ENCODE data around the gene FER.
A peak's percentile ranks its signal among the peaks of the same experiment; 100 is the strongest.
"Not testable (repeated sequence)": the region's sequence is repeated elsewhere in the genome, so short reads cannot be mapped to it uniquely, and the experiment has no call there.

FER gene

GRCh38 chr5:108753877-108754276 is 6.2 kb downstream of the FER start:
- in situ Hi-C loops (cut with HindIII; ENCODE audit: low sequenced_read_pairs), result no loop called here
- TF ChIP-seq, protein P1, sequence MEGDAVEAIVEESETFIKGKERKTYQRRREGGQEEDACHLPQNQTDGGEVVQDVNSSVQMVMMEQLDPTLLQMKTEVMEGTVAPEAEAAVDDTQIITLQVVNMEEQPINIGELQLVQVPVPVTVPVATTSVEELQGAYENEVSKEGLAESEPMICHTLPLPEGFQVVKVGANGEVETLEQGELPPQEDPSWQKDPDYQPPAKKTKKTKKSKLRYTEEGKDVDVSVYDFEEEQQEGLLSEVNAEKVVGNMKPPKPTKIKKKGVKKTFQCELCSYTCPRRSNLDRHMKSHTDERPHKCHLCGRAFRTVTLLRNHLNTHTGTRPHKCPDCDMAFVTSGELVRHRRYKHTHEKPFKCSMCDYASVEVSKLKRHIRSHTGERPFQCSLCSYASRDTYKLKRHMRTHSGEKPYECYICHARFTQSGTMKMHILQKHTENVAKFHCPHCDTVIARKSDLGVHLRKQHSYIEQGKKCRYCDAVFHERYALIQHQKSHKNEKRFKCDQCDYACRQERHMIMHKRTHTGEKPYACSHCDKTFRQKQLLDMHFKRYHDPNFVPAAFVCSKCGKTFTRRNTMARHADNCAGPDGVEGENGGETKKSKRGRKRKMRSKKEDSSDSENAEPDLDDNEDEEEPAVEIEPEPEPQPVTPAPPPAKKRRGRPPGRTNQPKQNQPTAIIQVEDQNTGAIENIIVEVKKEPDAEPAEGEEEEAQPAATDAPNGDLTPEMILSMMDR (IDR thresholded peaks at IDR 0.05; ENCODE audit: low read depth, low read length), result no peak
- DNase-seq (ENCODE audit: low read depth, low spot score), result peak; percentile 55
- H3K4me3 ChIP-seq (ENCODE audit: low read depth, low read length), result no peak overlapping the region

DNA sequence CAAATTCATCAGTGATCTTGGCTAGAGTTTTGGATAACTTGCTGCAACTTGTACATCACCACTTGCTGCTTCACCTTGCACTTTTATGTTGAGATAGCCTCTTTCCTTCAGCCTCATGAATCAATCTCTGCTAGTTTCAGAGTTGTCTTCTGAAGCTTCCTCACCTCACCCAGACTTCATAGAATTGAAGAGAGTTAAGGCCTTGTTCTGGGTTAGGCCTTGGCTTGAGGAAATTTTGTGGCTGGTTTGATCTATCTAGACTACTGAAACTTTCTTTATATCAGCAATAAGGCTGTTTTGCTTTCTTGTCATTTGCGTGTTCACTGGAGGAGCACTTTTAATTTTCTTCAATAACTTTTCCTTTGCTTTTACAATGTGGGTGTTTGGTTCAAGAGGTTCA is 12.8 kb downstream of the FER start:
- TF ChIP-seq, protein P1 (IDR thresholded peaks at IDR 0.05; ENCODE audit: low read depth, low read length), result no peak
- H3K4me3 ChIP-seq (ENCODE audit: low read depth, low read length), result no peak overlapping the region
- in situ Hi-C loops (cut with HindIII; ENCODE audit: low sequenced_read_pairs), result no loop called here
- no peak for DNase-seq (ENCODE audit: low read depth, low spot score)

- no peak for DNase-seq (ENCODE audit: low read depth, low spot score)
- TF ChIP-seq, protein P1 (IDR thresholded peaks at IDR 0.05; ENCODE audit: low read depth, low read length), result no peak
- no peak overlapping the region for H3K4me3 ChIP-seq (ENCODE audit: low read depth, low read length)
- in situ Hi-C loops (cut with HindIII; ENCODE audit: low sequenced_read_pairs), result no loop called here
Measured at GRCh38 chr5:108762660-108763059, 15.0 kb downstream of the FER start.

- TF ChIP-seq, protein P1 (IDR thresholded peaks at IDR 0.05; ENCODE audit: low read depth, low read length), result no peak
- in situ Hi-C loops (cut with HindIII; ENCODE audit: low sequenced_read_pairs), result no loop called here
- no peak for DNase-seq (ENCODE audit: low read depth, low spot score)
- no peak overlapping the region for H3K4me3 ChIP-seq (ENCODE audit: low read depth, low read length)
Measured at GRCh38 chr5:108763222-108763916, 15.7 kb downstream of the FER start.

DNA sequence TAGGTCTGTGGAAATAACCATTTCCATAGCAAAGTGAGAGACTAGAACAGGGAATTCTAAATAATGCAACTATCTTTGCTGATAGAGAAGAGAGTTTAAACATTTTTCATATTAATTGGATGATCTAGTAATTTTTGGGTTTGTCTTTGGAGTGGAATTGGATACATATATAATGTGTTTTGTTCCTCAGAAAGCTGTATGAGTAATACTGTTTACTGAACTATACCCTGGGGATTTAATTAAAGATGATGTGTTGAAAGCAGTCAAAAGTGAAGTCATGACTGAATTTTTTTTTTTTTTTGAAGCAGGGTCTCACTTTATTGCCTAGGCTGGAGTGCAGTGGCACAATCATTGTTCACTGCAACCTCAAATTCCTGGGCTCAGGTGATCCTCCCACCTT is 17.9 kb downstream of the FER start:
- TF ChIP-seq, protein P1 (IDR thresholded peaks at IDR 0.05; ENCODE audit: low read depth, low read length), result no peak
- no peak for DNase-seq (ENCODE audit: low read depth, low spot score)
- H3K4me3 ChIP-seq (ENCODE audit: low read depth, low read length), result no peak overlapping the region
- in situ Hi-C loops (cut with HindIII; ENCODE audit: low sequenced_read_pairs), result no loop called here

DNA sequence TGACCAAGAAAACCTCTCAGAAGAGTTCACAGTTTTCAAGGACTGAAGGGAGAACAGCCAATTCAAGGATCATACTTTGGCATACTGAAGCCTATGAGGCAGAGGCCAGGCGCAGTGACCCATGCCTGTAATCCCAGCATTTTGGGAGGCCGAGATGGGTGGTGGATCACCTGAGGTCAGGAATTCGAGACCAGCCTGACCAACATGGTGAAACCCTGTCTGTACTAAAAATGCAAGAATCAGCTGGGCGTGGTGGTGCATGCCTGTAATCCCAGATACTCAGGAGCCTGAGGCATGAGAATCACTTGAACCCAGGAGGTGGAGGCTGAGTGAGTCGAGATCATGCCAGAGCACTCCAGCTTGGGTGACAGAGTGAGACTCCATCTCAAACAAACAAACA is 19.2 kb downstream of the FER start:
- in situ Hi-C loops (cut with HindIII; ENCODE audit: low sequenced_read_pairs); H3K4me3 ChIP-seq (ENCODE audit: low read depth, low read length); DNase-seq (ENCODE audit: low read depth, low spot score): not testable (repeated sequence)

GRCh38 chr5:108769352-108769751 is 21.7 kb downstream of the FER start:
- in situ Hi-C loops (cut with HindIII; ENCODE audit: low sequenced_read_pairs), result no loop called here
- TF ChIP-seq, protein P1 (IDR thresholded peaks at IDR 0.05; ENCODE audit: low read depth, low read length), result no peak
- no peak overlapping the region for H3K4me3 ChIP-seq (ENCODE audit: low read depth, low read length)
- DNase-seq (ENCODE audit: low read depth, low spot score), result no peak

Measured in astrocyte of the spinal cord (primary cell).